SIG-M5 (cell line): ENCODE data around the gene ENG.
"Not testable (repeated sequence)": the region's sequence is repeated elsewhere in the genome, so short reads cannot be mapped to it uniquely, and the experiment has no call there.

Experiments
- DNase-seq: peaks from one replicate; lab custom pipeline; 2025; lab: John Stamatoyannopoulos, UW

The ENG gene

GRCh38 chr9:127854184-127854806 is at the start of gene ENG:
ENG (minus strand) TSS chr9:127854658; CDS start chr9:127854355, 303 bp downstream.
- DNase-seq = no peak

GRCh38 chr9:127903557-127904475 is 49.4 kb upstream of the ENG start:
- DNase-seq = no peak

GRCh38 chr9:127899128-127899943 is 44.9 kb upstream of the ENG start, which contains the start of gene ST6GALNAC6:
ST6GALNAC6 (minus strand) TSS chr9:127899603; CDS start chr9:127897981, 1,622 bp downstream.
- DNase-seq = no peak

DNA sequence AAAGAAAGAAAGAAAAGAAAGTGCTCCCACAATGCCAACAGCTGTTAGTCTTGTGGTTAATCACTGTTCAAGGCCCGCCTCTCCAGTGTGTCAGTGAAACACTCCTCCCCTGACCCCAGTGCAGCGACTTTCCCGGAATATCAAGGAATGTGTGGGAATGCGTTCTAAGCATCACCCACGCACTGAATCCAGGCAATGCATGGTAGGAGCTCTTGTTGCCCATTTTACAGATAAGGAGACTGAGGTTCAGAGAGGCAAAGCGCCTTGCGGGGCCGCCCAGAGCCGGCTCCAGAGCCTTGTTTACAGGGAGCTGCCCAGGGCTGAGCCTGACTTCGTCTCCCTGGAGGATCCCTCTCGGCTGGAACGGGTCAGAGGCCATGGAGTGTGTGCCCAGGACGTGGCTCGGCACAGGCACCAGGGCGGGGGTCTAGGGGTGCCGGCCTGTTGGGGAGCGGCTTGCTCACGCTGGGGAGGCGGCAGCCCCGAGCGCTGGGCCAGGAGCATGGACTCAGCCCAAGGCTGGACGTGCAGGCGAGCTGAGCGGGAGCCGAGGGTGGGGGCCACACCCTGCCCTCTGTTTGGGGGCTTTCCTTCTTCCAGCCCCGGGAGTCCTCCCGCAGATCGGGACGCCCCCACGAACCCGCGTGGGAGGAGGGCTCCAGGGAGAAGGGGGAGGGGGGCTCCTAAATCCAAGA is 44.1 kb upstream of the ENG start:
- no peak for DNase-seq

DNA sequence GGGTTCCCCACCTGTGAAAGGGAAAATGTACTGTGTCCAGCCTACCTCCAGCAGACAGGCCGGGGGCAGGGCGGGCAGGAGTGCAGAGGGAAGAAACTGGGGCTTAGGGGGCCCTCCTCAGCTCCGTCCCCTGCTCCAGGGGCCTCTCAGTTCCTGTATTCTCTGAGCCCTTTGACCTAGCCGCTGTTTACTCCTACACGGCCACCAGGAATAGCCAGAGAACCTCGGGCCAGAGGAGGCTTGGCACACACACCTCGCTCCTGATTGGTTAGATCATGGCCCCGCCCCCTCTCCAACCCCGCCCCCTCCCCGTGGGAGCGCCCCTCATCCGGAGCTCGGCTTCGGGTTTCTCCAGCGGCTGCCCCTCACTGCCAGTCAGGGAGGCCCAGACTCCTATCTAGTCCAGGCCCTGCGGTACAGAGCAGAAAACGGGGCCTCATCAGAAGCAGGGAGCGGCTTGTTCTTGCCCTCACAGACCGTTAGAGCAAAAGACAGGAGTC is 42.8 kb upstream of the ENG start:
- DNase-seq = no peak

GRCh38 chr9:127896395-127897192 is 42.1 kb upstream of the ENG start:
- DNase-seq = no peak

- no peak for DNase-seq
Observed at GRCh38 chr9:127895811-127896210, 41.4 kb upstream of the ENG start.

GRCh38 chr9:127893392-127893791 is 38.9 kb upstream of the ENG start:
- no peak for DNase-seq

DNA sequence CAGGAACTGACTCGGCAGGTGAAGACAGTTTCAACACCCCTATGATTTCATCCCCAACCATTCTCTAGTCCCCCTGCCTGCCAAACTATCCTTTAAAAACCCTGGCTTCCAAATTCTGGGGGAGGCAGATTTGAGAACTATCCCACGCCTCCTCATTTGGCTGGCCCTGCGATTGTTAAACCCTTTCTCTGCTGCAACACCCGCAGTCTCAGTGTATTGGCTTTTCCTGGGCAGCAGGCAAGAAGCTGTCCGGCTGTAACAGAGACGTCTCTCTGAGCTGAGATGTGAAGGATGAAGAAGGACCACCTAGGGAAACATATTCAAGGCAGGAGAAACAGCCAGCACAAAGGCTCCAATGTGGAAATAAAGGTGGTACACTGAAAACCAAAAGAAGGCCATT is 38.4 kb upstream of the ENG start:
- DNase-seq = no peak

GRCh38 chr9:127890053-127890452 is 35.6 kb upstream of the ENG start:
- DNase-seq = no peak

DNA sequence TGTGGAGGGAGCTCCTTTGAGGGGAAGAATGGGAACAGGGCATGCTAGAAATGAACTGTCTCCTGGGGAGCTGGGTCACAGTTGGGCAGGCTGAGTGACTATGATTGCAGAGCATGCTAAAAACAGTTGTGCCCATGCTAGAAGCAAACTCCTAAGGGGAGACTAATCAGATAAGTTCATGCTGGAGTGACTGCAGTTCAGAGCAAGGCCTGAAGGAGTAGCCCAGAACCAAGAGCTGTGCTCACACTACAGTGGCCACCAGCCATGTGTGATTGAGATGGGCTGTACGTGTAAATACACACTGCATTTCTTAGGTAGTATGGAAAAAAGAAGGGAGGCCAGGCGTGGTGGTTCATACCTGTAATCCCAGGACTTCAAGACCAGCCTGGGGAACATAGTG is 33.3 kb upstream of the ENG start:
- no peak for DNase-seq

- no peak for DNase-seq
Observed at GRCh38 chr9:127886401-127886972, 32.0 kb upstream of the ENG start.

GRCh38 chr9:127885508-127886281 is 31.2 kb upstream of the ENG start:
- DNase-seq = no peak

- DNase-seq = no peak
Observed at GRCh38 chr9:127884976-127885490, 30.6 kb upstream of the ENG start.

DNA sequence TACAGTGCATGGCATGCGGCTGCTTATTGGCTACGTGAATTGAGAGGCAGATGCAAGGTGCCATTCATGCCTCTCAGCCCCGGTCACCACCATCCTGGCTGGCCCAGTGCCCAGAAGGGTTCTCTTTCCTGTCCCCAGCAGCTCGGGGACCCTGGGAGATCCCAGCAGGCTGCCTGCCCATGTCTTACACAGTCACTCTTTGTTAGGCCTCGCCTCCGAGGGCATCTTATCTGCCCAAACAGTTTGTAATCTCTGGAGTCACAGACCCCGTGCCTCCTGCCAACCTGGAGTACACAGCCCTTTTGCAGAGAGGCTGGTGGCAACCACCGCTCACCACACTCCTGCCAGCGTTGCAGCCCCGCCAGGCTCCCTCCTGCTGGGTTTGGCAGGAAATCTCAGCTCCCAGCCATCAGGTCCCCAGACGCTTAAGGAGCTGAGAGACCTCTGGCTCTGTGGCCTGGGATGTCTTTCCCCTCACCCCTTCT is 30.0 kb upstream of the ENG start:
- DNase-seq = no peak

GRCh38 chr9:127883959-127884358 is 29.5 kb upstream of the ENG start:
- no peak for DNase-seq

GRCh38 chr9:127881715-127882114 is 27.3 kb upstream of the ENG start:
- DNase-seq = not testable (repeated sequence)

- DNase-seq = no peak
Observed at GRCh38 chr9:127880143-127880542, 25.7 kb upstream of the ENG start.
